RPMI7951 (cell line): ENCODE measurements around the gene C7orf25. TPM values are rescaled to one million over a fixed set of nuclear protein-coding genes. Genes with fewer than 3 reads are reported as not detected.
A peak's percentile ranks its signal among the peaks of the same experiment; 100 is the strongest.

Experiments used
- DNase-seq: peaks from one replicate; pipeline ENCODE4 v3.0.0-alpha.2; 2012; ENCODE audit warnings: low read depth
- total RNA-seq: library from RNA; depleted of rRNA; stranded (reverse); fragments of >200 nt; shearing (Covaris generic); gene quantifications from 2 replicates; pipeline ENCODE4 v1.2.3, GENCODE V29; 2014; rRNA removed

The C7orf25 gene
- 6.1 and 18.7 TPM in 2 replicates for total RNA-seq

GRCh38 chr7:42911454-42912447 lies at the start of gene C7orf25:
Gene C7orf25, minus strand, starts transcription at chr7:42912070. Its CDS starts 1,170 bp downstream, at chr7:42910900.
- peak; percentile 93 for DNase-seq

DNA sequence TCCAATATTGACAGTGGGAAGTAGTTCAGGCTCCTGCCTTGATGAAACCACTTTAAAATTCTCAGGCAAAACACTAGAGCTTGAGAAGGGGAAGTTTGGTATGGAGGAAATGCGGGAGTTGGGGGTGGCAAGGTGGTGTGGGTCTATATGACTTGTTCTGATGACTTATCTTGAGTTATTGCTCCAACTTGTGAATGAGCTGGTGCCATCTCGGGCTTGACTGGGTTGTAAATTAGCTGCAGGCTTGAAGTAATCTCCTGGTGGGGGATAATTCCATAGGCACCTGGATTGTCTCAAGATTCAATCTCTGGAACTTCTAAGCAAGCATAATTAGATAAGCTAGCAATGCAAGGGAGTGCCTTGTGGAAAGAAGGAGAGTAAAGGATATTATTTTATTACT lies 49.3 kb upstream of the C7orf25 start:
- DNase-seq: no peak

DNA sequence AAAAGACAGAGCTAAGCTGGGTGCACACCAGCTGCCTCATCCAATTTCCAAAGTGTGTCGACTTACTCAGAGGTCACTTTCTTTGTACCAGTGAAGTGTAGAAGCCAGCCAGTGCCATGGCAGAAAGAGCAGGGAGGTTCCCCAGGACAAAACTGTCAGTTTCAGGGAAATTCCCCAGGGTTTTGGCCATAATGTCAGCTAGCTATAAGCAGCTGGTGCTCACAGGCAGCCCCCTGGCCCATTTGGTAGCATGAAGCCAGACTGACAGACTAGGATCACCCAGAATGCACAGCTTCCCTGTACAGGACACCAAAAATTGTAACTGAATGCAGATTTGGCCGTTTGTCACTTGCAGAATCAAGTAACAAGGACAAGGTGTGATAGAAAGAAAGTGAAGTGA lies 48.9 kb upstream of the C7orf25 start:
- no peak for DNase-seq

DNA sequence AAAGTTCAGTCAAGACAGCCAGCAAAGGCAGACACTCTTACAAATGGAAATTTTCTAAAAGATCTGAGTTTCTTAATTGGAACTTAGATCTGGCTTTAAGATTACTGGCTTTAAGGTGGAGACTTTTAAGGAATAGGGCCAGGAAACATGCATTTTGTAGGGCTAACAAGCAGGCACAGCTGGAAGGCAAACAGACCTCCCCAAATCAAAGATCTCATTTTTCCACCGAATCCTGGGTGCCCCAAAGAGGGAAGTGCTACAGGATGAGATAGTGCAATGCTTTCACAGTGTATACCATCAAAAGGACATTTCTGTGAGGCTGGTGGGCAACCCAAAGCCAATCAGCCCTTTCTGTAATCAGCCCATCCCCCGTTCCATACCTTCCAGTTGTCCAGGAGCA lies 47.7 kb upstream of the C7orf25 start:
- no peak for DNase-seq

GRCh38 chr7:42956062-42956461 lies 44.2 kb upstream of the C7orf25 start:
- no peak for DNase-seq

DNA sequence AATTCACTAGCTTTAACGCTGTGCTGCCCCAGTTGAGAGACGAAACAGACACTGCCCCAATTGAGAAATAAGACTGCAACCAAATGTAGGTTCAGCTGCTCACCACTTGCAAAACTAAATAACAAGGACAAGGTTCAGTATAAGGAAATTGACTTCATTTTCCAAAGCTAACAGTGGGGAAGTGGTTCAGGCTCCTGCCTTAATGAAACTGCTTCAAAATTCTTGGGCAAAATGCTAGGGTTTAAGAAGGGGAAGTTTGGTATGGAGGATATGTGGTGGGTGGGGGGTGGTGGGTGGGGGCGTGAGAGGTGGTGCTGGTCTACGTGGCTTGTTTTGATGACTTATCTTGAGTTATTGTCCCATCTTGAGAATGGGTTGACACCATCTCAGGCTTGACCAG lies 42.1 kb upstream of the C7orf25 start:
- DNase-seq: no peak

- no peak for DNase-seq
Measured at GRCh38 chr7:42952328-42952727, 40.5 kb upstream of the C7orf25 start.

- no peak for DNase-seq
Measured at GRCh38 chr7:42950417-42950816, 38.5 kb upstream of the C7orf25 start.

DNA sequence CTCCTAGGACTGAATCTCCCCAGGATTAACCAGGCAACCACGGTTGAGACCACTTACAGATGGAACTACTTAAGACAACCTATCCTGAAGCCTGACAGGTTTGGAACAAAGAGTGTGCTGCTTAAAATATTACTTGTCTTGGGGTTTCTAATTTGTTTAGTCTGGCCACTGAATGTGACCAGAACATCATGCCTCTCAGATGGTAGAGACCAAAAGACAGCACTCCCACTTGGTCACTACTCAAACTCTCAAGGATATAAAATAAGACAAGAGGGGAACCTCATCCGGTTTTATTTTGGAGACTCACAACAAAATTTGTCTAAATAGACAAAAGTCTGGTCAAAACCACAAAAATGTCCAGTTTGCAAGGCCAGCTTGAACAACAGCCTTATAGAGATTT lies 35.7 kb upstream of the C7orf25 start:
- peak; percentile 26 for DNase-seq

DNA sequence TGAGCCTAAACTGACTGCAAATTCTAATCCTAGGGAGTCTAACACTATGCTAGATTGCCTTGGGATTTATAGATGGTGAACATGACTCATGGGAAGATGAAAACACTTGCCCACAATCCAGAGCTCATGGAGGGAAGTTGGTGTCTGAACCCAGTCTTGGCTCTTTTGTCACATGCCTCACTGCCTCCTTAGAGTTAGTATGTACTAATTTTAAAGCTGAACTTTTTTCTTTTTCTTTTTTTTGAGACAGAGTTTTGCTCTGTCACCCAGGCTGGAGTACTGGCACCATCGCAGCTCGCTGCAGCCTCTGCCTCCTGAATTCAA lies 34.7 kb upstream of the C7orf25 start:
- DNase-seq: peak; percentile 33

GRCh38 chr7:42945821-42946626 lies 34.2 kb upstream of the C7orf25 start:
- peak; percentile 51 for DNase-seq

- peak; percentile 68 for DNase-seq
Measured at GRCh38 chr7:42940985-42941847, 29.3 kb upstream of the C7orf25 start.

GRCh38 chr7:42939457-42940240 lies 27.8 kb upstream of the C7orf25 start:
- no peak for DNase-seq

DNA sequence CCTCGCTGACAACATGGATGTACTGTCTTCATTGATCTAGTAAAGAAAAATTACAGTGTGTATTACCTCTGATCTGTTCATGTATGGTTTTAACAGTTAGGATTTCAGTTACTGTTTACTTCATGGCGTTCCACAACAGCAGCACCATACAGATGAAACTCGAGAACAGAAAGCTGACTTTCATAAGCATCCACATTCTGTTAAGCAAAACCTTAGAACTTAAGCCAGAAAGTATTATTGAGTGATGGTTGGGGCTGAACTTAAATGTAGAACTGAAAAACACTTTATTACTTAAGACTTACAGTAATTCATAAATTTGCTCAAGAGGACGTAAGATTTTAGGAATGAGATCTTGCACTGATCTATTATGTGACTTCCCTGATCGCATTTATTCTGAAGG lies 24.0 kb upstream of the C7orf25 start:
- DNase-seq: no peak

DNA sequence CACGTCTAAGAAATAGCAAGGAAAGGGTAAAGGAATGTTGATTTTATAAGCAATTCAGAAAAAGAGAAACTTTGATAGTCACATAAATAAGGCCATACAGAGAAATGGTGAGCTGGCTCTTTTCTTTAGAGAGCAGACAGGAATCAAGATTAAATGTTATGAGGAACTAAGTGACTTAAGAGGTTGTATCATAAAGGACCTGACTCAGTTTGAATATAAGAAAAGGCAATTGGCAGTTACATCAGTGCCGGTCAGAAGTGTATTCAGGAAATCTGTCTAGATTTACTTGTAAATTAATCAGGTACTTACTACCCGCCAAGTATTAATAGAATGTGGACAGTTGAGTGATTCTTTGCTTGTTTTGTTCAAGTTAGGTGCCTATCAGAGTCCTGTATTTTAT lies 22.4 kb upstream of the C7orf25 start:
- DNase-seq: no peak

DNA sequence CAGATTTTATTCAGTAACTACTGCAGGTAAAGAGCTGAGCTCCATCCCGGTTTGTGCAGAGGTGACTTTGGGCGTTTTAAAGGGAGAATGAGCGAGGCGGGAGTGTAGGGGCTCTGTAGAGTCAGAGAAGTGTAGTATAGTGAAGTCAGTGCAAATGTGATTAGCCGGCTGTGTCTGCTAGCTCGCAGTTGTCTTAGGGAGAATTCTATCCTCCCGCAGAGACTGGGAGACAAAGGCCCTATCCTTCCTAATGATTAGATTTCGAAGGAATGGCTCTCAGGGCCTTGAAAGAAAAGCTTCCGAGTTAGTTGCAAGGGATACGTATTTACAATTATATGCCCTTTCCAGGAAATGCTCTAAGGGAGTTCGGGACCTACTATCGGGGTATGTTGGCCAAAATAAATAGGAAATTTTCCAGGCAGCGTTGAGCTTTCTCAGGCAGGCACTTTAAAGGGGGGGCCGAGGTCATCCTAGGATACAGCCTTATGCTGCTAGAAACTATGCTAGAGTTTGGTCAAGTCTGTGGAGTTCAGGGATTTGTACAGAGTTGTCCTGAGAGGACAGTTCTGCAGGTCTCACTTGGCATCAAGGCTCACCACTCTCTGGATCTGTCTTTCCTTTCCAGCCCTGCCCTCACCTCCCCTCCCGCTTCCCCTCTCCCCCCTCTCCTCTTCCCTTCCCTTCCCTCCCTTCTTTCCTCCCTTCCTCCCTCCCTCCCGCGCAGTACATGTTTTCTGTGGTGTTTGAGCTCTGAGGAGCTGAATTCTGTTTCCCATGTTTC lies 21.1 kb upstream of the C7orf25 start:
- peak; percentile 41 for DNase-seq

DNA sequence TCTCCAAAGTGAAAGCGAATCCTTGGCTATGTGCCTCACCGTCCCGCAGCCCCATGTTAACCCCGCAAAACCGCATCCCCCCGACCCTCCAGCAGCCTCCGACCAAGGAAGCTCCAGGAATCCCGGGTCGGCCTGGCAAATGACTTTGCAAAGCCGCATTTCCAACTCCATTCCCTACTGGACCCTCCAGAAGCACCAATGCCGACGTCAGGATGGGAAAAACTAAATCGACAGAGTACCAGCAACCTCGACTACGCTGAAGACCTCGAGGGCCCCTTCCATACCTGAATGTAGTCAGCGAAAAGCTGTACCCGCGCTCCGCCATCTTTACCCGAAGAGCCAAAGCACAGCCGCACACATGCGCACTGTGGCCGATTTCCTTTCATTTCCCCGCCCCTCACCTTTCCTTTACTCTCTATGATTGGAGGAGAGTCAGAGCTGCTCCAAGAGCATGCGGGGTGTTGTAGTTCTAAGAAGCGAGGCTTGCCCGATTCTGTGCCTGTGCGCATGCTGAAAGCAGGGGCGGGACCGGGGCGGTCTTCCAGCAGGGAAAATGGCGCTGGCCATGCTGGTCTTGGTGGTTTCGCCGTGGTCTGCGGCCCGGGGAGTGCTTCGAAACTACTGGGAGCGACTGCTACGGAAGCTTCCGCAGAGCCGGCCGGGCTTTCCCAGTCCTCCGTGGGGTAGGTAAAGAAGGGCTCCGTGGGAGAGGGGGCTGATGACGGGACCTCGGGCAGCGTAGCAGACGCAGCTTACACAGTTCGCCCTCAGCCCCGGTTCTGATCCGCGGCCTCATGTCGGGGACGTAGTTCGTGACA lies 20.2 kb upstream of the C7orf25 start, which contains the start of the genes MRPL32 and PSMA2:
Gene MRPL32, plus strand, starts transcription at position 543 of the 818 bp plus-strand sequence. Its CDS starts 11 bp downstream, at position 554.
Gene PSMA2, minus strand, starts transcription at position 341 of the 818 bp plus-strand sequence. Its CDS starts 16 bp downstream, at position 325.
- peak; percentile 99 for DNase-seq

GRCh38 chr7:42931447-42931833 lies 19.6 kb upstream of the C7orf25 start:
- peak; percentile 36 for DNase-seq

- DNase-seq: no peak
Measured at GRCh38 chr7:42930889-42931288, 19.0 kb upstream of the C7orf25 start.
